Effector memory CD8-positive, alpha-beta T cell (primary cell): Measurements from ENCODE around the gene ADORA1.

Source experiments
- ATAC-seq: fragments of 150-1000 bp; cut with Tn5 transposase; replicated peaks from 2 replicates; pipeline ENCODE4 v1.10.0; 2021; ENCODE audit warnings: mild to moderate bottlenecking, moderate library complexity
- DNase-seq, 3 experiments: peaks; one replicate each; pipeline ENCODE4 v3.0.0; 2021
- H3K27ac Mint-ChIP-seq, 2 donors: one replicate each; pipeline ENCODE4 v1.8.0; 2022; ENCODE audit warnings: mild to moderate bottlenecking in 2 of 2, mixed read lengths in 2 of 2, moderate library complexity in 2 of 2
- H3K27me3 Mint-ChIP-seq, 2 donors: one replicate each; pipeline ENCODE4 v1.8.0; 2022; ENCODE audit warnings: mixed read lengths in 2 of 2
- H3K36me3 Mint-ChIP-seq: one replicate; pipeline ENCODE4 v1.8.0; 2022; ENCODE audit warnings: mild to moderate bottlenecking, moderate library complexity, mixed read lengths; ENCODE audit not compliant: insufficient read depth
- H3K4me1 Mint-ChIP-seq, 2 donors: one replicate each; pipeline ENCODE4 v1.8.0; 2022; ENCODE audit warnings: low read depth in 2 of 2, mixed read lengths in 2 of 2
- H3K4me3 Mint-ChIP-seq, 2 donors: one replicate each; pipeline ENCODE4 v1.8.0; 2022; ENCODE audit warnings: mild to moderate bottlenecking in 2 of 2, mixed read lengths in 2 of 2, moderate library complexity in 2 of 2
- H3K9me3 Mint-ChIP-seq, 2 donors: one replicate each; pipeline ENCODE4 v1.8.0; 2022; ENCODE audit warnings: mixed read lengths in 2 of 2

The ADORA1 gene

GRCh38 chr1:203153989-203154821 lies 26.7 kb downstream of the ADORA1 start:
- Mint-ChIP-seq H3K36me3 (no peaks in the 10 kb centered on the region), H3K4me1 (no peaks in the 10 kb centered on the region)

GRCh38 chr1:203156280-203156679 lies 28.8 kb downstream of the ADORA1 start:
- H3K4me3 Mint-ChIP-seq = no peak overlapping the region
- DNase-seq (no peak), ATAC-seq (no peak)
- H3K4me1 Mint-ChIP-seq = no peaks in the 10 kb centered on the region
- H3K36me3 Mint-ChIP-seq = no peaks in the 10 kb centered on the region
- H3K9me3 Mint-ChIP-seq = no peaks in the 10 kb centered on the region
- peaks cover 43 to 51% of the 10 kb centered on the region in 2 donors for H3K27me3 Mint-ChIP-seq
- no peak overlapping the region for H3K27ac Mint-ChIP-seq

More at GRCh38 chr1:203153989-203154821, 26.7 kb downstream of the ADORA1 start:
- Mint-ChIP-seq H3K27ac (no peak overlapping the region), H3K9me3 (no peaks in the 10 kb centered on the region), H3K27me3 (peaks cover 32 to 64% of the 10 kb centered on the region in 2 donors), H3K4me3 (no peak overlapping the region)
- DNase-seq (no peak), ATAC-seq (no peak)

GRCh38 chr1:203158423-203158822 lies 30.9 kb downstream of the ADORA1 start:
- Mint-ChIP-seq H3K36me3 (peaks cover under 1% of the 10 kb centered on the region), H3K9me3 (no peaks in the 10 kb centered on the region), H3K4me3 (no peak overlapping the region), H3K4me1 (no peaks in the 10 kb centered on the region), H3K27ac (no peak overlapping the region), H3K27me3 (peaks cover 40 to 52% of the 10 kb centered on the region in 2 donors)
- ATAC-seq = no peak
- DNase-seq = no peak

- DNase-seq (no peak), ATAC-seq (no peak)
- Mint-ChIP-seq H3K36me3 (peaks cover 3% of the 10 kb centered on the region), H3K27me3 (peaks cover 40 to 52% of the 10 kb centered on the region in 2 donors), H3K4me3 (no peak overlapping the region), H3K9me3 (no peaks in the 10 kb centered on the region), H3K27ac (no peak overlapping the region), H3K4me1 (no peaks in the 10 kb centered on the region)
Observed at GRCh38 chr1:203158960-203159665, 31.6 kb downstream of the ADORA1 start.

- no peaks in the 10 kb centered on the region for H3K9me3 Mint-ChIP-seq
- no peak overlapping the region for H3K4me3 Mint-ChIP-seq
- H3K27me3 Mint-ChIP-seq = peaks cover 45 to 53% of the 10 kb centered on the region in 2 donors
- H3K4me1 Mint-ChIP-seq = no peaks in the 10 kb centered on the region
- no peak overlapping the region for H3K27ac Mint-ChIP-seq
- no peak for DNase-seq
- H3K36me3 Mint-ChIP-seq = peaks cover 3% of the 10 kb centered on the region
- ATAC-seq = no peak
Observed at GRCh38 chr1:203159844-203160243, 32.3 kb downstream of the ADORA1 start.

GRCh38 chr1:203161175-203161574 lies 33.6 kb downstream of the ADORA1 start:
- no peak overlapping the region for H3K27ac Mint-ChIP-seq
- no peaks in the 10 kb centered on the region for H3K9me3 Mint-ChIP-seq
- no peak for ATAC-seq
- H3K4me1 Mint-ChIP-seq = no peaks in the 10 kb centered on the region
- H3K27me3 Mint-ChIP-seq = peaks cover 47 to 57% of the 10 kb centered on the region in 2 donors
- H3K36me3 Mint-ChIP-seq = peaks cover 3% of the 10 kb centered on the region
- DNase-seq = no peak
- no peak overlapping the region for H3K4me3 Mint-ChIP-seq

- H3K4me1 Mint-ChIP-seq = no peaks in the 10 kb centered on the region
- no peak overlapping the region for H3K4me3 Mint-ChIP-seq
- H3K36me3 Mint-ChIP-seq = peaks cover 3% of the 10 kb centered on the region
- DNase-seq (no peak), ATAC-seq (no peak)
- H3K27ac Mint-ChIP-seq = no peak overlapping the region
- H3K9me3 Mint-ChIP-seq = no peaks in the 10 kb centered on the region
- H3K27me3 Mint-ChIP-seq = peaks cover 45 to 62% of the 10 kb centered on the region in 2 donors
Observed at GRCh38 chr1:203161703-203162102, 34.2 kb downstream of the ADORA1 start.

- Mint-ChIP-seq H3K9me3 (no peaks in the 10 kb centered on the region), H3K36me3 (peaks cover 3% of the 10 kb centered on the region), H3K4me3 (no peak overlapping the region), H3K27ac (no peak overlapping the region), H3K4me1 (no peaks in the 10 kb centered on the region), H3K27me3 (peaks cover 45 to 67% of the 10 kb centered on the region in 2 donors)
- DNase-seq (no peak), ATAC-seq (no peak)
Observed at GRCh38 chr1:203162403-203162802, 34.9 kb downstream of the ADORA1 start.

- Mint-ChIP-seq H3K36me3 (peaks cover 3% of the 10 kb centered on the region), H3K4me1 (no peaks in the 10 kb centered on the region), H3K9me3 (no peaks in the 10 kb centered on the region), H3K27me3 (peaks cover 45 to 75% of the 10 kb centered on the region in 2 donors), H3K4me3 (no peak overlapping the region), H3K27ac (no peak overlapping the region)
- DNase-seq (no peak), ATAC-seq (no peak)
Observed at GRCh38 chr1:203163891-203164635, 36.5 kb downstream of the ADORA1 start.

- H3K36me3 Mint-ChIP-seq = peaks cover 3% of the 10 kb centered on the region
- H3K9me3 Mint-ChIP-seq = no peaks in the 10 kb centered on the region
- H3K4me3 Mint-ChIP-seq = no peak overlapping the region
- H3K4me1 Mint-ChIP-seq = no peaks in the 10 kb centered on the region
- DNase-seq (no peak), ATAC-seq (no peak)
- no peak overlapping the region for H3K27ac Mint-ChIP-seq
- peaks cover 38 to 75% of the 10 kb centered on the region in 2 donors for H3K27me3 Mint-ChIP-seq
Observed at GRCh38 chr1:203165101-203165799, 37.7 kb downstream of the ADORA1 start.

GRCh38 chr1:203165800-203166161 lies 38.3 kb downstream of the ADORA1 start:
- no peaks in the 10 kb centered on the region for H3K9me3 Mint-ChIP-seq
- no peak overlapping the region for H3K4me3 Mint-ChIP-seq
- ATAC-seq (no peak), DNase-seq (no peak)
- peaks cover 37 to 72% of the 10 kb centered on the region in 2 donors for H3K27me3 Mint-ChIP-seq
- peaks cover 3% of the 10 kb centered on the region for H3K36me3 Mint-ChIP-seq
- no peaks in the 10 kb centered on the region for H3K4me1 Mint-ChIP-seq
- H3K27ac Mint-ChIP-seq = no peak overlapping the region

GRCh38 chr1:203166192-203166940 lies 38.8 kb downstream of the ADORA1 start:
- DNase-seq (no peak), ATAC-seq (peak; percentile 21)
- Mint-ChIP-seq H3K36me3 (peaks cover 3% of the 10 kb centered on the region), H3K27me3 (peaks cover 32 to 67% of the 10 kb centered on the region in 2 donors), H3K9me3 (no peaks in the 10 kb centered on the region), H3K27ac (no peak overlapping the region), H3K4me1 (no peaks in the 10 kb centered on the region), H3K4me3 (no peak overlapping the region)
